GM11168 (cell line): ENCODE data around the gene FHIT.

Source experiments
- in situ Hi-C: fragments of 300-500 bp; cut with MboI; formaldehyde crosslinking; loops from one replicate; pipeline ENCODE4 v1.12.0; 2022; ENCODE audit warnings: low sequenced_read_pairs; ENCODE audit not compliant: unreplicated experiment

The FHIT gene

DNA sequence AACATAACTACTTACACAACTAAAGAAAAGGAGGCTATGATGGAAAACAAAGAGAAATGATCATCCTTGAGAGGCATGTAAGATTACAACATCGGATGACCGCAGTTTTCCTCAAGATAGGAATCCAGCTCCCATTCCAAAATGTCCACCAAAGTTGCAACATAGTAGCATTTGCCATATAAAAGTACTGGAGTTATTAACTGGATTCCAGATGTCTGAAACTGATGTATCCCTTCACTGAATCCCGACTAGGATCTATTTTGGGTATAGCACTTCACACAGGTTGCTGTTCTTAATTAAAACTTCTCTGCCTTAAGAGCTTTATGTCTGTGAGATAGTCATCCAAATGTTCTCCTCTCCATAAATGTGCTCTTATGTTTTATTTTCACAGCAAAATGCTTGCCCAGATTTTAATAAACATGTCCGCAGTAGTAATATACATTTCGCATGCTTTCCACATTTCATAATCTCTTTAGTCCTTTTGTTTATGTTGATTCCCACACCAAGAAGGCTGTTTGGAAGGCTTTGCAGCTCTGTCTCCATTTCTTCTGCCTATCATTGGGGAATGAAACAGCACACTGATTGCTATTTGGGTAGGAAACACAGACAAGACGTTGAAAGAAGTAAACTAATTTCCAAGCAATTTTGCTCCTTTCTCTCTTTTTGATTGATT is 1484.9 kb downstream of the FHIT start:
- in situ Hi-C loops = no loop called here

DNA sequence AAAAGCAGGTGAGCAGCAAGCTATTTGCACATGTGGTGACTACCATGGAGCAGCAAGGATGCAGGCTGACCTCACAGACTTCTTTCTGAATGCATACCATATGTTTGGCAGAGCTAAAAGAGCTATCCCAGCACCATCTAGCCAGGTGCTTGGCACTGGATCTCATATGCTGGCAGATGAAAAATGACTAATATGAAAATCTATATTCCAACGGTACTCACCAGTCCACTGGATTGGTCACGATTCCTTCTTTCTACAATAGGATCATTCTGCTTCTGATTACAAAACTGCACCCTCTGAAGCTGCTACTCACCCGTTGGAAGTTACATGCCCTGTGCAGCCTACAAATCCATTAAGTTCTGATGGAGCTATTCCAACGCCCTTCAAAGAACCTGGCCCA is 1487.1 kb downstream of the FHIT start:
- in situ Hi-C loops = no loop called here

- in situ Hi-C loops = no loop called here
These were observed 1488.3 kb downstream of the FHIT start for GRCh38 chr3:59762941-59763340.

- in situ Hi-C loops = no loop called here
These were observed 1491.8 kb downstream of the FHIT start for GRCh38 chr3:59759298-59760031.

DNA sequence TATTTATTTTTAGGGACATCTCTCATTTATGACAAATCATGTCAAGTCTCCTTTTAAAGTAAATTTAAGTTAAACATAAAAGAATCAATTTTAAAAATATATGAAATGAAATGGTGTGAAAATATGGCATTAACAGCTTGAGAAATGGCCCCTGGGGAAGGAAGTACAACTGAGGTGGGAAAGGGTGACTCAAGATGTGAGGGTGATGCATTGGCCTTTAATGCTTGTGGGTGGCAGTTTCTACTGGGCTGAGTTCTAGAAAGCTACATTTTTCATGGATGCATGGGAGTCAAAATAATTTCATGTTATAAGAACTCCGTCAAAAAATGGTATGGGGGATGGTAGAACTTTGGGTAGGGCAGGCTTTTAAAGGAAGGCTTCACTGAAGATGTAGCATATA is 1492.6 kb downstream of the FHIT start:
- in situ Hi-C loops = no loop called here

- in situ Hi-C loops = no loop called here
These were observed 1494.3 kb downstream of the FHIT start for GRCh38 chr3:59756934-59757333.

GRCh38 chr3:59754456-59755129 is 1496.7 kb downstream of the FHIT start:
- in situ Hi-C loops = no loop called here

DNA sequence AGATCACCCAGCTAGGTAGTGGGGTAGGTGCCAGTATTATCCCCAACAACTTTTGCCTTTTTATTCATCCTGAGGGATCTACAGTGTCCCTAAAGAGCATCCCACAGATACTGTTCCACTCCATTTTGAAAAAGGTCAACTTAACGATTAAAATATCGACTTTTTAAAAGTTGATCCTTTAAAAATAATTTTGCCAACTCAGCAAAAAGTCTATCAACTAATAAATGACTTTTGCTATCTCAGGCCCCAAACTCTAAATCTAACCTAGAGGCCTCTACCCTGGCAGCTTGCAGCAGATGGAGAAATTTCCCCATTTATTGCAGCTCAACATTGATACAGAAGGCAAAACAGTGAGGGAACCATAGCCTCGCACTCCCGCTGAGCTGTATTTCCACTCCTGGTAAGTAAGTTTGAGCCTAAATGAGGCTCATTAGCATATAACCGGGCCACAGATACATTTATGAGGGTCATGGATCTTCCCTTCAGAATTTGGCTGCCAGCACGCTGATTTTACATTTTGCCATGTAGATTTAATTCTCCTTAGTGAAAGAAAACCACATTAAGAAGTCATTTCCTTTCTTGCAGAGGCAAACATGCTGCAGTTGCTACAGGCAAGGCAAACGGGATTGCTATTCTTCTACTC is 1497.3 kb downstream of the FHIT start:
- in situ Hi-C loops = no loop called here

DNA sequence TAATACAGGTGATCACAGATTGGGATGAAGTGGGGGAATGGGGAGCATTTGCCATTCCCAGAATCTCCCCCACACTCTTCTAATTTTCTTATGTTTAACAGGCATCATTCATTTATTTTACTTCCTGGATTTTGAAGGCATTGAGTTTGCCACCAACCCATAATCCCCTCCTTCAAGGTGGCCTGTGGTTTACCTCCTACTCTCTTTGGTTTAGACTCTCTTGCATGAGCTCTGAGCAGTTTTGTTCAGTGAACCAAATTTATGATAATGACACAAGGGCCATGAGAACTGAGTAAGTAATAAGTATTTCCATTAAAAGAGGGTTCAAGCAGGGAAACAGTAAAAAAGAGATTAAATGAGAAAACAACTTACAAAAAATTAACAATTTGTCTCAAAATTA is 1498.3 kb downstream of the FHIT start:
- in situ Hi-C loops = no loop called here

GRCh38 chr3:59751606-59752005 is 1499.6 kb downstream of the FHIT start:
- in situ Hi-C loops = no loop called here

GRCh38 chr3:59750391-59750790 is 1500.9 kb downstream of the FHIT start:
- in situ Hi-C loops = no loop called here

DNA sequence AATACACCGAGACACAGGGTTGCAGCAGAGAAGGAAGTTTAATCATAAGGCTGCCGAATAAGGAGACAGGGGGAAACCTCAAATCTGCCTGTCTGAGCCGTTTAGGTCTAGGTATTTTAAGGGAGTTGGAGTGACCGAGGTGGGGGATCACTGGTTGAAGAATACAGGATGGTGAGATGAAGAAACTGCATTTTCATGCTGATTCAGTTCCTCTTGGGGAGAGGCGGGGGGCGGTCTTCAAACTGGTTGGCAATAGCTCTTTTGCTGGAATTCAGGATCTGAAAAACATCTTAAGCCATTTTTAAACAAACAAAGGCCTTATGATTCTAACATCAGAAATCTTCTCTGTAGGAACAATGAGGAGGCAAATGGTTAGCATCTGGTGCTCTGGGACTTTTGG is 1502.0 kb downstream of the FHIT start:
- in situ Hi-C loops = no loop called here

GRCh38 chr3:59746585-59746984 is 1504.7 kb downstream of the FHIT start:
- in situ Hi-C loops = no loop called here

DNA sequence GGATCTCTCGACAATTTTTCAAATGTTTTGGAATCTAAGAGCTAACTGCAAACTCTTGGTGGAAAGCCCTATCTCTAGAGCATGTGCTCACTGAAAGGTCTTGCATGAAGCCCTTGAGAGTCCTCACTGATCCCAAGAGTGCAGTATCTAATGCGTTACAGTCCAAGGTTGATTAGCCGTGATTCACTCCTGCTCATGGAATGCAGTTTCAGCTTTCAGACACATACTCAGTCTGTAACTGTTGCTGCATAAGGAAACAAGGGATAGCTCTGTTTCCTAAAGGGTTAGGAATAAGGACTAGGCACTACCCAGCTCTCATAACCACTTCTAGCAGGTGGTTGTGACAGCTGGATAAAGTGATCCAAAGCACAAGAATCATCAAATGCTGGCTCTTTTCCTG is 1514.0 kb downstream of the FHIT start:
- in situ Hi-C loops = no loop called here

GRCh38 chr3:59734061-59734460 is 1517.2 kb downstream of the FHIT start:
- in situ Hi-C loops = no loop called here

DNA sequence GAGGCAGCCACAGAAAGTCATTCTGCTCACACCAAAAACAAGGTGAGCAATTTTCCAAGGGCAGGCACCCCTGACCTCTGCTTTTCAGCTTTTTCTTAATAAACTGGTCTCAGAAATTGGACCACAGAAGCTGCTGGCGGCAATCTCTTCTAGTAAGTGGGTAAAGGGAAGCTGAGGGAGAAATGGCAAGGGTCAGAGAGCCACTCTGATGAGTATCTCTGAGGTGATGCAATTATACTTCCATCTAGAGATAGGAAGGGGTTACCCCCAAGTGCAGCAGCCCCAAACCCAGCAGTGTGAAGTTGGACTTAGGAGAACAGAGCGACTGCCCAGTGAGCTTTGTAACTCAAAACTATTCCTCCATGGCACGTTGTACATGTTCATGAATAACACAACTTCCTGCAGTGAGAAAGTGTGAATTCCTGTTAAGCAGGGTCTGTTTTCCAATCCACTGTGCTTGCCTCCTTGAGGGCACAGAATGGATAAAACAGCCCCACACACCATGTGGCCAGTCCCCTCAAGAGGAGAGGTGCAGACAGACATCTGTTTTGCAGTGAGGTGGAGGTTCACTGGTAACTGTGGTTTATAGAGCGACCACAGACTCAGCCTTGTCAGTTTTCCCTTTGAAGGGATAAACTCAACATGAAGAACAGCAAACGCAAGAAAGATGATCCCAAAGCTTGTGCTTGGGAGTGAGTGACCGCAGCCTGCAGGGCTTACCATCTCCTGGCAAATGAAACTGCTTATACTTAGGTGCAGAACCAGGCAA is 1518.0 kb downstream of the FHIT start:
- in situ Hi-C loops = no loop called here

- in situ Hi-C loops = no loop called here
These were observed 1519.3 kb downstream of the FHIT start for GRCh38 chr3:59731943-59732342.

- in situ Hi-C loops = no loop called here
These were observed 1520.7 kb downstream of the FHIT start for GRCh38 chr3:59730591-59730990.

DNA sequence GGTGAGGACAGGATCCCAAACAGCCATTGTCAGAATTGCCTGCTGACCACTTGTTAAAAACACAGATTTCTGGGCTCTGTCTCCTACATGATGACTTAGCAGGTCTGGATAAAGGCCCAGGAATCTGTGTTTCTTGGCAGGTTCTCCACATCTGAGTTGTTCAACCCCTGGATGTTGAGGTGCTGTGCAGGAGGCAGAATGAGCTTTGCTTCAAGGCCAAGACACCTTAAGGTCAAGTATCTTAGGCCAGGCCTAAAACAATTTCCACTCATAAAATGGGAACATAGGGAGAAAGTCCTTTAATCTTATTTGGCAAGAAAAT is 1522.7 kb downstream of the FHIT start:
- in situ Hi-C loops = no loop called here

GRCh38 chr3:59727902-59728586 is 1523.2 kb downstream of the FHIT start:
- in situ Hi-C loops = no loop called here
